Loucy (cell line): ENCODE data around the gene TSGA10.
A peak's percentile ranks its signal among the peaks of the same experiment; 100 is the strongest.

Experiments used
- H2AFZ ChIP-seq: fragments of 200-600 bp; sonication (generic); 2 replicates; pipeline ENCODE4 v1.6.0; 2016; ENCODE audit warnings: antibody characterized with exemption, mild to moderate bottlenecking, low read length, moderate library complexity
- H3F3A ChIP-seq: fragments of 200-600 bp; 2 replicates; pipeline ENCODE4 v1.6.0; 2016; ENCODE audit warnings: antibody characterized with exemption, low read depth, mild to moderate bottlenecking
- H3K27me3 ChIP-seq: fragments of 200-600 bp; sonication (generic); 2 replicates; pipeline ENCODE4 v1.6.1; 2014; ENCODE audit warnings: low read length, mild to moderate bottlenecking; ENCODE audit not compliant: insufficient read depth, poor library complexity, severe bottlenecking
- H3K36me3 ChIP-seq: fragments of 200-600 bp; sonication (generic); 2 replicates; pipeline ENCODE4 v1.6.1; 2016; ENCODE audit warnings: low read length; ENCODE audit not compliant: insufficient read depth
- H3K4me1 ChIP-seq: fragments of 200-600 bp; sonication (generic); 2 replicates; pipeline ENCODE4 v1.5.1; 2014; ENCODE audit warnings: low read length, mild to moderate bottlenecking; ENCODE audit not compliant: insufficient read depth, poor library complexity, severe bottlenecking
- H3K4me2 ChIP-seq: fragments of 200-600 bp; sonication (generic); 2 replicates; pipeline ENCODE4 v1.6.0; 2014; ENCODE audit warnings: antibody characterized with exemption, low read length, low read depth, mild to moderate bottlenecking; ENCODE audit not compliant: poor library complexity, severe bottlenecking
- H3K4me3 ChIP-seq: fragments of 200-600 bp; sonication (generic); 2 replicates; pipeline ENCODE4 v1.5.1; 2014; ENCODE audit warnings: low read length, mild to moderate bottlenecking, mixed read lengths; ENCODE audit not compliant: poor library complexity, severe bottlenecking
- H3K79me2 ChIP-seq: fragments of 200-600 bp; sonication (generic); 2 replicates; pipeline ENCODE4 v1.6.1; 2014; ENCODE audit warnings: low read length; ENCODE audit not compliant: insufficient read depth
- H3K9ac ChIP-seq: fragments of 200-600 bp; sonication (generic); 2 replicates; pipeline ENCODE4 v1.6.0; 2014; ENCODE audit warnings: mild to moderate bottlenecking, low read depth, low read length, moderate library complexity; ENCODE audit not compliant: poor library complexity, severe bottlenecking
- H3K9me2 ChIP-seq: fragments of 200-600 bp; sonication (generic); replicated peaks from 2 replicates; pipeline ENCODE4 v1.6.1; 2016; ENCODE audit warnings: low read depth, low read length, mixed read lengths
- H3K9me3 ChIP-seq: fragments of 200-600 bp; sonication (generic); 2 replicates; pipeline ENCODE4 v1.6.1; 2014; ENCODE audit warnings: mild to moderate bottlenecking, antibody characterized with exemption, low read length, low read depth; ENCODE audit not compliant: insufficient read depth
- H4K20me1 ChIP-seq: fragments of 200-600 bp; sonication (generic); 2 replicates; pipeline ENCODE4 v1.6.0; 2014; ENCODE audit warnings: antibody characterized with exemption, low read length, mild to moderate bottlenecking; ENCODE audit not compliant: insufficient read depth, poor library complexity, severe bottlenecking
- EZH2phosphoT487 ChIP-seq: fragments of 200-600 bp; IDR thresholded peaks from 2 replicates; pipeline ENCODE4 v1.6.1; 2018; ENCODE audit warnings: antibody characterized with exemption, mild to moderate bottlenecking, moderate library complexity, borderline replicate concordance
- TF ChIP-seq, protein P1 (sequence below): fragments of 200-600 bp; sonication (generic); conservative IDR thresholded peaks from 2 replicates; pipeline ENCODE4 v1.5.1; 2014; ENCODE audit warnings: mild to moderate bottlenecking, antibody characterized with exemption, low read length

Gene TSGA10

DNA sequence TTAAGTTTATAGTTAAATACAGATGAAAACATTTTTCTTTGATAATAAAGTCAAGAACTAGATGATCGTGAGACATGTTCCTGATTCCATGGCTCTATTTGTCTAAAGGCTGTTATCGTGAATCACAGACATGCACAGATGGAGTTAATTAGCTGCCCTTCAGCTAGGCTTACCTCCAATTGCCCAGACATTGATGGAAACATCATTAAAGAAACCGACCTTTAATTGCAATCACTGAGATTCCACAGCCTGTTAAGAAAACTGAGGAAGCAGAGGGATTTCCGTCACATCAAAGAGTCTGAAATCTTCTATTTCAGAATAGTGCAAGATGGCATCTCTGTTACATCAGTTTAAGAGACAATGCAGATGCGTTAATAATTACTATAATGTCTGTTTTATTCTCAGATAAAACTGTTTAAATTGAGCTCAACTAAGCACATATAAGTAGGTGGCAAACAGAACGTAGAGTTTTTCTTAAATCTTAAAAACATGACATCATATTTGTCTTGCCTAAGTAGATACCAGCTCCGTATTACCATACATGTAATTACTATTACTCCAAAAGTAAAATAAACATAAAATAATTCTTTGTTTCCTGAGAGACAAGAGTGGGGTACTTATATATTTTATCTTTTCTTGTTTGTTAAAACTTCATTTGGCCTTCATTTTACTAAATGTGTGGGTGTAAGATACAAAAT lies 194.8 kb downstream of the TSGA10 start:
- Histone ChIP-seq H3K27me3 (no peaks in the 10 kb centered on the region), H3K79me2 (no peaks in the 10 kb centered on the region), H2AFZ (no peak overlapping the region), H3F3A (no peaks in the 10 kb centered on the region), H4K20me1 (no peaks in the 10 kb centered on the region), H3K4me1 (no peaks in the 10 kb centered on the region), H3K9me2 (no peaks in the 10 kb centered on the region), H3K9ac (no peak overlapping the region), H3K4me3 (no peak overlapping the region), H3K9me3 (no peaks in the 10 kb centered on the region), H3K4me2 (no peak overlapping the region), H3K36me3 (no peaks in the 10 kb centered on the region)
- TF ChIP-seq, protein P1, sequence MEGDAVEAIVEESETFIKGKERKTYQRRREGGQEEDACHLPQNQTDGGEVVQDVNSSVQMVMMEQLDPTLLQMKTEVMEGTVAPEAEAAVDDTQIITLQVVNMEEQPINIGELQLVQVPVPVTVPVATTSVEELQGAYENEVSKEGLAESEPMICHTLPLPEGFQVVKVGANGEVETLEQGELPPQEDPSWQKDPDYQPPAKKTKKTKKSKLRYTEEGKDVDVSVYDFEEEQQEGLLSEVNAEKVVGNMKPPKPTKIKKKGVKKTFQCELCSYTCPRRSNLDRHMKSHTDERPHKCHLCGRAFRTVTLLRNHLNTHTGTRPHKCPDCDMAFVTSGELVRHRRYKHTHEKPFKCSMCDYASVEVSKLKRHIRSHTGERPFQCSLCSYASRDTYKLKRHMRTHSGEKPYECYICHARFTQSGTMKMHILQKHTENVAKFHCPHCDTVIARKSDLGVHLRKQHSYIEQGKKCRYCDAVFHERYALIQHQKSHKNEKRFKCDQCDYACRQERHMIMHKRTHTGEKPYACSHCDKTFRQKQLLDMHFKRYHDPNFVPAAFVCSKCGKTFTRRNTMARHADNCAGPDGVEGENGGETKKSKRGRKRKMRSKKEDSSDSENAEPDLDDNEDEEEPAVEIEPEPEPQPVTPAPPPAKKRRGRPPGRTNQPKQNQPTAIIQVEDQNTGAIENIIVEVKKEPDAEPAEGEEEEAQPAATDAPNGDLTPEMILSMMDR, result no peak

DNA sequence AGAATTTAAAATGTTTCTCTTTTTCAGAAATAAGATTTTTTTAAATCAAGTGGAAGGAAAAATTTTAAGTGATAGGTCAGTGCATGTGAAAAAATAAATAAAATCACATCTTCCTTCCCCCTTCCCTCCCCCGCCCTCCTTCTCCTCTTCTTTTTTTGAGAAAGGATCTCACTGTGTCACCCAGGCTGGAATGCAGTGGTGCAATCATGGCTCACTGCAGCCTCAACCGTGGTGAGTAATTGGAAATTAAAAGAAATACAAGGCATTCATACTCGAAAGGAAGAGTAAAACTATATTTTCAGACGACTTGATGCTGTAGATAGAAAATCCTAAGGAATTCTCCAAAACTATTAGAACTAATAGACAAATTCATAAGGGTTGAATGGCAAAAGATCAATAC lies 201.8 kb downstream of the TSGA10 start:
- H3F3A ChIP-seq, result no peaks in the 10 kb centered on the region
- H4K20me1 ChIP-seq, result no peaks in the 10 kb centered on the region
- TF ChIP-seq EZH2phosphoT487, result no peak
- TF ChIP-seq, protein P1, result no peak
- H3K4me1 ChIP-seq, result no peaks in the 10 kb centered on the region
- no peak overlapping the region for H3K4me2 ChIP-seq
- H3K9ac ChIP-seq, result no peak overlapping the region
- no peak overlapping the region for H2AFZ ChIP-seq
- no peaks in the 10 kb centered on the region for H3K79me2 ChIP-seq
- no peaks in the 10 kb centered on the region for H3K9me3 ChIP-seq
- H3K9me2 ChIP-seq, result no peaks in the 10 kb centered on the region
- no peaks in the 10 kb centered on the region for H3K27me3 ChIP-seq
- no peak overlapping the region for H3K4me3 ChIP-seq
- H3K36me3 ChIP-seq, result no peaks in the 10 kb centered on the region

DNA sequence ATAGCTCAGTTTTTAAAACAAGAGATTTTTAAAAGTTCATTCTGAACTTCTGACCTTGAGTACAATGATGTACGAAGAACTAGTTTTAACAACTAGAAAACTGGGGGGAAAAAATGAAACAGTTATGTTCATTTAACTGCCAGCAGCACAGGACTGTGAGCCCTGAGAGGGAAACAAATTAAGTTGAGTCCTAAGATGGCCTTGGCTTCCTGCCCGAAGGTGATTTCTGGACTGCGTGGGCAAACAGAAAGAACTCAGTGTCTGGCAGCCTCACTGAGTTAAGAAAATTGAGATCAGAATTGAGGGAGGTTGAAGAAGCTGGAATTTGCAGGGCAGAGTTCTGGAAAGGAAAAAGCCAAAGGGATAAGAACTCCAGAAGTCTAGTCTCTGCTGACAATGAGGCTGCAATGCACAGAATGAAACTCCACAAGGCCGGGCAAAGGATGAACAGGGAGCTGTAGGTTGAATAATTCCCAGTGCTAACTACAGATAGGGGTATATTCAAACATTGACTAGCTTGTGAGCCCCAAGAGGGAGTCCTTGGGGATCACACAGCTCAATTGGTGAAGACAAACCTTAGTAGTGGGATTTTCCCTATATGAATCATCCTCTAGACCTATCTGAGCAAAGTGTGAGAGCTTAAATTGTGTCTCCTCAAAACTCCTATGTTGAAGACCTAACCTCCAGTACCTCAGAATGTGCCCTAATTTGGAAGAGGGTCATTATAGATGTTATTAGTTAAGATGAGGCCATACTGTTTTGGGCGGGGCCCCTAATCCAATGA lies 205.6 kb downstream of the TSGA10 start:
- TF ChIP-seq, protein P1, result no peak
- no peak for TF ChIP-seq EZH2phosphoT487
- H3K79me2 ChIP-seq, result no peaks in the 10 kb centered on the region
- no peaks in the 10 kb centered on the region for H3K9me2 ChIP-seq
- H3K4me2 ChIP-seq, result no peak overlapping the region
- H3K4me1 ChIP-seq, result no peaks in the 10 kb centered on the region
- H3K27me3 ChIP-seq, result no peaks in the 10 kb centered on the region
- no peak overlapping the region for H3K9ac ChIP-seq
- no peaks in the 10 kb centered on the region for H3K9me3 ChIP-seq
- H2AFZ ChIP-seq, result peak overlapping the region; percentile 39
- no peaks in the 10 kb centered on the region for H3K36me3 ChIP-seq
- H3F3A ChIP-seq, result no peaks in the 10 kb centered on the region
- H3K4me3 ChIP-seq, result no peak overlapping the region
- no peaks in the 10 kb centered on the region for H4K20me1 ChIP-seq
